Measurements from ENCODE around the gene ZNF672.
"Not testable (repeated sequence)": the region's sequence is repeated elsewhere in the genome, so short reads cannot be mapped to it uniquely, and the experiment has no call there.

The ZNF672 gene

GRCh38 chr1:248857201-248857600 is 19.2 kb downstream of the ZNF672 start:
- DNase-seq: no peak

- DNase-seq: no peak
These were observed 19.7 kb downstream of the ZNF672 start for GRCh38 chr1:248857749-248858095.

GRCh38 chr1:248858096-248858890 is 20.3 kb downstream of the ZNF672 start:
- peak in 1 of 5 donors; percentile 51 for DNase-seq

- peak; percentile 95 to 98 (median 96) for DNase-seq
These were observed 21.2 kb downstream of the ZNF672 start, which contains the start of gene ZNF692 for GRCh38 chr1:248858891-248859889. TSS of gene ZNF692 (minus strand) at chr1:248859085. CDS start at chr1:248858309, 776 bp downstream.

GRCh38 chr1:248860007-248860406 is 22.0 kb downstream of the ZNF672 start:
- no peak for DNase-seq

GRCh38 chr1:248861616-248862015 is 23.6 kb downstream of the ZNF672 start:
- DNase-seq: no peak

- no peak for DNase-seq
These were observed 24.6 kb downstream of the ZNF672 start for GRCh38 chr1:248862695-248862997.

GRCh38 chr1:248862998-248863881 is 25.2 kb downstream of the ZNF672 start:
- DNase-seq: peak; percentile 66 to 81 (median 76)

- no peak for DNase-seq
These were observed 33.9 kb downstream of the ZNF672 start for GRCh38 chr1:248871837-248872401.

GRCh38 chr1:248872752-248873408 is 34.9 kb downstream of the ZNF672 start:
- DNase-seq: peak in 3 of 5 donors; percentile 14 to 54 (median 33)

GRCh38 chr1:248873409-248873992 is 35.5 kb downstream of the ZNF672 start:
- peak; percentile 67 to 92 (median 87) for DNase-seq

- peak; percentile 52 to 84 (median 70) for DNase-seq
These were observed 36.0 kb downstream of the ZNF672 start for GRCh38 chr1:248873993-248874533.

GRCh38 chr1:248881261-248881660 is 43.2 kb downstream of the ZNF672 start:
- no peak for DNase-seq

GRCh38 chr1:248882427-248882826 is 44.4 kb downstream of the ZNF672 start:
- not testable (repeated sequence) for DNase-seq

GRCh38 chr1:248884632-248885295 is 46.7 kb downstream of the ZNF672 start:
- no peak for DNase-seq

- no peak for DNase-seq
These were observed 47.6 kb downstream of the ZNF672 start for GRCh38 chr1:248885646-248886045.

GRCh38 chr1:248886237-248886895 is 48.3 kb downstream of the ZNF672 start:
- DNase-seq: no peak

GRCh38 chr1:248889914-248890243 is 51.9 kb downstream of the ZNF672 start:
- DNase-seq: not testable (repeated sequence)

GRCh38 chr1:248890549-248891498 is 52.8 kb downstream of the ZNF672 start:
- DNase-seq: no peak

Measured in T-helper 1 cell (primary cell).